ENCODE results near the gene RASAL2.

DNA sequence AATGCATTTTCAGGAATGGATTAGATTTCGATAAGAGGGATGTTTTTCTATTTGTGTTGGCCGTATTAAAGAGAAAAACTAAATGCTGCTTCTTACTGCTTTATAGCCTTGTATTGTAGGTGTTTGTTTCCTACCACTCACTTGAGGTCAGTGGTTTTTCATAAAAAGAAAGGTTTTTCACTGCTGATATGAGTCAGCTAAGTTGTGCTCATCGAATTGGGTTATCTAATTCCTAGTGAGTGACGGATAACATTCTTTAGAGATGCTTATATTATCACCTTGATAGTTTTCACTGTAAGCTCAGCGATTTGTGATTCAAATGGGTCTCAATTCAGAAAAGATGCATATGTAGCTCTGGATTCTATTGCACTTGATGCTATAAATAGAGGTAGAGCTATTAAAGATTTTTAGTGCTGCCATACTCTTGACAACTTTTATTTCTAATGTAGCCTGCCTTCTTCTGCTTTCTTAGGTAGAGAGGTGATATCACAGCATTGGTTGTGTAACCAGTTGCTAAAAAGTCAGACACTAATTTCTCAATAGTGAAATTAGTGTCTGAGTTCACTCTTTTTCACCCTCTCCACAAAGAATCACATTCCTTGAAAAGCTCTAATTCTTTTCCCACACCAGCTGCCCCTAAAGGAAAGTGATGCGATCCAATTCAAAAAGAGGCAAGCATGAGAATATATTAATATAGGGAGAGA, 180.0 kb downstream of the RASAL2 start:
- TF ChIP-seq POLR2AphosphoS5 (IDR thresholded peaks at IDR 0.05) = no peak
- TF ChIP-seq, protein P1, sequence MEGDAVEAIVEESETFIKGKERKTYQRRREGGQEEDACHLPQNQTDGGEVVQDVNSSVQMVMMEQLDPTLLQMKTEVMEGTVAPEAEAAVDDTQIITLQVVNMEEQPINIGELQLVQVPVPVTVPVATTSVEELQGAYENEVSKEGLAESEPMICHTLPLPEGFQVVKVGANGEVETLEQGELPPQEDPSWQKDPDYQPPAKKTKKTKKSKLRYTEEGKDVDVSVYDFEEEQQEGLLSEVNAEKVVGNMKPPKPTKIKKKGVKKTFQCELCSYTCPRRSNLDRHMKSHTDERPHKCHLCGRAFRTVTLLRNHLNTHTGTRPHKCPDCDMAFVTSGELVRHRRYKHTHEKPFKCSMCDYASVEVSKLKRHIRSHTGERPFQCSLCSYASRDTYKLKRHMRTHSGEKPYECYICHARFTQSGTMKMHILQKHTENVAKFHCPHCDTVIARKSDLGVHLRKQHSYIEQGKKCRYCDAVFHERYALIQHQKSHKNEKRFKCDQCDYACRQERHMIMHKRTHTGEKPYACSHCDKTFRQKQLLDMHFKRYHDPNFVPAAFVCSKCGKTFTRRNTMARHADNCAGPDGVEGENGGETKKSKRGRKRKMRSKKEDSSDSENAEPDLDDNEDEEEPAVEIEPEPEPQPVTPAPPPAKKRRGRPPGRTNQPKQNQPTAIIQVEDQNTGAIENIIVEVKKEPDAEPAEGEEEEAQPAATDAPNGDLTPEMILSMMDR (IDR thresholded peaks at IDR 0.05) = no peak
- no peak for TF ChIP-seq POLR2A (IDR thresholded peaks at IDR 0.05)
